ENCODE data around the gene CR1. TPM values are rescaled to one million over a fixed set of nuclear protein-coding genes. Genes with fewer than 3 reads are reported as not detected.
"Not testable (repeated sequence)": the region's sequence is repeated elsewhere in the genome, so short reads cannot be mapped to it uniquely, and the experiment has no call there.

Gene CR1
- total RNA-seq, 4 donors from 2014 or later: 0.92 to 12.1 (median 2.6) TPM

GRCh38 chr1:207581496-207582153 is 85.7 kb downstream of the CR1 start:
- Histone ChIP-seq H3K9me3 (no peaks in the 10 kb centered on the region), H3K4me1 (no peaks in the 10 kb centered on the region), H3K4me3 (no peak overlapping the region), H3K27ac (replicated peaks in 1 of 4) (no peak overlapping the region), H3K36me3 (no peaks in the 10 kb centered on the region), H3K27me3 (peaks cover 0 to 4% (median 0%) of the 10 kb centered on the region in 4 donors)
- WGBS: 63% methylated on average over 8 of the region's 8 CpGs
- TF ChIP-seq POLR2A (IDR thresholded peaks at IDR 0.05; ENCODE audit: low read depth) (no peak), EP300 (IDR thresholded peaks at IDR 0.05) (no peak), POLR2AphosphoS5 (IDR thresholded peaks at IDR 0.05) (no peak), CTCF (IDR thresholded peaks at IDR 0.05) (no peak)
- no peak for DNase-seq (ENCODE audit: extremely low spot score)
- intact Hi-C loops (cut with DNase I): no loop called here

GRCh38 chr1:207589506-207589905 is 93.5 kb downstream of the CR1 start:
- H3K4me1 ChIP-seq; H3K36me3 ChIP-seq; H3K27ac ChIP-seq (replicated peaks in 1 of 4); H3K4me3 ChIP-seq; intact Hi-C loops (cut with DNase I); H3K27me3 ChIP-seq; DNase-seq (ENCODE audit: extremely low spot score); H3K9me3 ChIP-seq: not testable (repeated sequence)
- 89% methylated on average over 4 of the region's 4 CpGs for WGBS

- DNase-seq (ENCODE audit: extremely low spot score); H3K4me3 ChIP-seq; H3K27ac ChIP-seq (replicated peaks in 1 of 4); H3K36me3 ChIP-seq; H3K9me3 ChIP-seq; H3K4me1 ChIP-seq; intact Hi-C loops (cut with DNase I); H3K27me3 ChIP-seq: not testable (repeated sequence)
- 70% methylated on average over 5 of the region's 5 CpGs for WGBS
Observed at GRCh38 chr1:207591205-207591604, 95.2 kb downstream of the CR1 start.

GRCh38 chr1:207594095-207594494 is 98.1 kb downstream of the CR1 start:
- H3K36me3 ChIP-seq; H3K27ac ChIP-seq (replicated peaks in 1 of 4); DNase-seq (ENCODE audit: extremely low spot score); H3K9me3 ChIP-seq; intact Hi-C loops (cut with DNase I); H3K4me1 ChIP-seq; H3K4me3 ChIP-seq; H3K27me3 ChIP-seq: not testable (repeated sequence)
- 86% methylated on average over 4 of the region's 4 CpGs for WGBS

- H3K27ac ChIP-seq (replicated peaks in 1 of 4): no peak overlapping the region
- H3K9me3 ChIP-seq: no peaks in the 10 kb centered on the region
- intact Hi-C loops (cut with DNase I): no loop called here
- no peaks in the 10 kb centered on the region for H3K36me3 ChIP-seq
- no peak overlapping the region for H3K4me3 ChIP-seq
- no peaks in the 10 kb centered on the region for H3K27me3 ChIP-seq
- no peaks in the 10 kb centered on the region for H3K4me1 ChIP-seq
- WGBS: 65% methylated on average over 6 of the region's 6 CpGs
- DNase-seq (ENCODE audit: extremely low spot score): no peak
- TF ChIP-seq POLR2A (IDR thresholded peaks at IDR 0.05; ENCODE audit: low read depth) (no peak), EP300 (IDR thresholded peaks at IDR 0.05) (no peak), CTCF (IDR thresholded peaks at IDR 0.05) (no peak), POLR2AphosphoS5 (IDR thresholded peaks at IDR 0.05) (no peak)
Observed at GRCh38 chr1:207603777-207604176, 107.8 kb downstream of the CR1 start.

GRCh38 chr1:207605444-207606361 is 109.7 kb downstream of the CR1 start:
- Histone ChIP-seq H3K36me3 (no peaks in the 10 kb centered on the region), H3K27me3 (no peaks in the 10 kb centered on the region), H3K27ac (replicated peaks in 1 of 4) (no peak overlapping the region), H3K9me3 (no peaks in the 10 kb centered on the region), H3K4me1 (no peaks in the 10 kb centered on the region), H3K4me3 (no peak overlapping the region)
- WGBS: 88% methylated on average over 7 of the region's 7 CpGs
- intact Hi-C loops (cut with DNase I): no loop called here
- TF ChIP-seq POLR2A (IDR thresholded peaks at IDR 0.05; ENCODE audit: low read depth) (no peak), CTCF (IDR thresholded peaks at IDR 0.05) (no peak), EP300 (IDR thresholded peaks at IDR 0.05) (no peak)
- DNase-seq (ENCODE audit: extremely low spot score): no peak

Data from esophagus muscularis mucosa (tissue), 4 donors.